ENCODE results near the gene ZNF821. TPM values are rescaled to one million over a fixed set of nuclear protein-coding genes. Genes with fewer than 3 reads are reported as not detected.

Gene ZNF821
- total and polyA plus RNA-seq, 2 of the 8 experiments (the other 6 are each of a cell fraction or from before 2014, with no cell fraction given): 9.5 to 14.1 TPM

GRCh38 chr16:71883849-71884638 lies at the start of gene ZNF821 (continued):
- TF ChIP-seq BCL11A (IDR thresholded peaks at IDR 0.05; ENCODE audit: low read depth in 2 of 2, low read length in 2 of 2) (no peak), SIRT6 (IDR thresholded peaks at IDR 0.05; ENCODE audit: low read length) (no peak), NRF1 (IDR thresholded peaks at IDR 0.05; ENCODE audit: low read depth, low read length) (no peak; the same call in 1 of the 2 replicates), SP4 (IDR thresholded peaks at IDR 0.05; ENCODE audit: low read length) (peak; percentile 41; the same call in 1 of the 2 replicates), JUND (IDR thresholded peaks at IDR 0.05; ENCODE audit: low read length) (no peak), EGR1 (IDR thresholded peaks at IDR 0.05; ENCODE audit: borderline replicate concordance, low read depth, low read length) (no peak; the same call in 1 of the 2 replicates), BRCA1 (IDR thresholded peaks at IDR 0.05; ENCODE audit: low read depth, low read length) (no peak), CHD2 (IDR thresholded peaks at IDR 0.05; ENCODE audit: low read length) (no peak), USF2 (IDR thresholded peaks at IDR 0.05; ENCODE audit: low read length) (no peak), KDM1A (IDR thresholded peaks at IDR 0.05; ENCODE audit: borderline replicate concordance, low read length) (peak; percentile 88; the same call in 1 of the 2 replicates), POU5F1 (IDR thresholded peaks at IDR 0.05; ENCODE audit: low read depth, low read length) (no peak), RFX5 (IDR thresholded peaks at IDR 0.05; ENCODE audit: borderline replicate concordance, low read depth, low read length) (no peak), CHD1 (IDR thresholded peaks at IDR 0.05; ENCODE audit: low read depth, low read length) (no peak), ATF2 (IDR thresholded peaks at IDR 0.05; ENCODE audit: low read length) (no peak), RAD21 (IDR thresholded peaks at IDR 0.05 in 1 of 2, conservative IDR thresholded peaks at IDR 0.05 in 1 of 2; ENCODE audit: low read depth in 2 of 2, low read length in 2 of 2) (peak in 1 of 2 experiments; percentile 41; a peak in 2 of 4 replicates), KDM4A (IDR thresholded peaks at IDR 0.05; ENCODE audit: low read depth, low read length, severe bottlenecking) (peak; percentile 59), TAF1 (IDR thresholded peaks at IDR 0.05; ENCODE audit: low read depth, low read length) (peak; percentile 70; the same call in 1 of the 2 replicates), ASH2L (IDR thresholded peaks at IDR 0.05; ENCODE audit: low read length) (peak; percentile 75)
- TF ChIP-seq, protein P1, sequence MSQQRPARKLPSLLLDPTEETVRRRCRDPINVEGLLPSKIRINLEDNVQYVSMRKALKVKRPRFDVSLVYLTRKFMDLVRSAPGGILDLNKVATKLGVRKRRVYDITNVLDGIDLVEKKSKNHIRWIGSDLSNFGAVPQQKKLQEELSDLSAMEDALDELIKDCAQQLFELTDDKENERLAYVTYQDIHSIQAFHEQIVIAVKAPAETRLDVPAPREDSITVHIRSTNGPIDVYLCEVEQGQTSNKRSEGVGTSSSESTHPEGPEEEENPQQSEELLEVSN (IDR thresholded peaks at IDR 0.05): 0 out of 2 replicates have a peak, but pooled peaks have one; percentile 42
